HL-60 (cell line): ENCODE measurements around the gene MYO1D.

Source experiments
- CTCF ChIP-seq: IDR thresholded peaks from one replicate; pipeline ENCODE4 v1.5.1; 2011; ENCODE audit warnings: low read length, control low read depth, inconsistent platforms; ENCODE audit not compliant: insufficient read depth
- GABPA ChIP-seq: IDR thresholded peaks from 2 replicates; pipeline ENCODE4 v1.6.1; 2012; ENCODE audit warnings: low read depth
- POLR2AphosphoS5 ChIP-seq: IDR thresholded peaks from 2 replicates; pipeline ENCODE4 v1.6.1; 2012; ENCODE audit warnings: low read depth
- REST ChIP-seq: IDR thresholded peaks from 2 replicates; pipeline ENCODE4 v1.6.1; 2012; ENCODE audit warnings: low read depth; ENCODE audit not compliant: insufficient replicate concordance
- SPI1 ChIP-seq: IDR thresholded peaks from 2 replicates; pipeline ENCODE4 v1.6.1; 2012; ENCODE audit warnings: low read depth, mild to moderate bottlenecking, borderline replicate concordance

- TF ChIP-seq CTCF (no peak), POLR2AphosphoS5 (no peak), SPI1 (no peak), REST (no peak), GABPA (no peak)
Observed at GRCh38 chr17:32658470-32659418, 218.2 kb downstream of the MYO1D start.
